Raji (cell line): Measurements from ENCODE around the gene MINDY3.

Experiments used
- POLR2A ChIP-seq: IDR thresholded peaks from 2 replicates; pipeline ENCODE4 v1.6.1; 2011; ENCODE audit warnings: low read depth, low read length, control low read depth; ENCODE audit not compliant: insufficient read depth

Gene MINDY3

DNA sequence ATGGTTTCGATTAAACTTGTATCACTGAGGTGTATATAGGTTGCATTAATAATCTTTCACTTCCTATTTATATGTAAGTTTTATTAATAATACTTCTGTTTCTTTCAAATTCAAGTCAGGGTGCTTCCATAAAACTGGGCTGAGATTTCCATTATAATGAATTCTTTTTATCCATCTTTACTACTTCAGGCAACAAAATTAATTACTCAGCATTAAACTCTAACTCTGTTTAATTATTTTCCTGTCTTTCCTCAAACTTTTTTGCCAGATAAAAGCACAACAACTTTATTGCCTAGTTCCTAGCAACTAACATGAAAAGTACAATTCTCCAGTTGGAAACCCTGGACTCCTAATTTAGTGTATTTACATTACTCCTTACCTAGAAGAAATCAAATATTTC lies 3.0 kb upstream of the MINDY3 start:
- TF ChIP-seq POLR2A, result no peak

DNA sequence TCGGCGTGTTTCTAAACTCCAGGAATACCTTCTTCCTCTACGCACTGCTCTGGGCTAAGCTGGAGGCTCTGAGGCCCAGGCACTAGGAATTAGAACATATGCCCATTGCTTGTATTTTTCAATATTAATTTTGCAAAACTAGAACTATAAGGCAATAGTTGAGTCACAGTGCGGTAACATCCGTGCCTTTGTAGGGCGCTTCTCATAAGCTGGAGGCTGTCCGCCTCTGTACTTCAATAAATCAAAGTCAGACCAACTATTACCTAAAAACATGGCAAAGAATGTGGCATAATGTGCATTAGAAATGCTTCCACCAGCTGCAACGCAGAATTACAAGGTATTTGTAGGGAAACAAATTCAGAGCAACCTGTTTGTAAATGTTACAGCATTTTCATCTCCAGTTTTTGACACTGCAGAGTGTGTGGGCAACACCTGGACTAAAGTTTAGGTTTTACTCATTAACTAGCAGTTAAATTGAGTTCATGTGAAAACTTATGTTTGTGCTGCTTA lies 440 bp upstream of the MINDY3 start:
- no peak for TF ChIP-seq POLR2A

DNA sequence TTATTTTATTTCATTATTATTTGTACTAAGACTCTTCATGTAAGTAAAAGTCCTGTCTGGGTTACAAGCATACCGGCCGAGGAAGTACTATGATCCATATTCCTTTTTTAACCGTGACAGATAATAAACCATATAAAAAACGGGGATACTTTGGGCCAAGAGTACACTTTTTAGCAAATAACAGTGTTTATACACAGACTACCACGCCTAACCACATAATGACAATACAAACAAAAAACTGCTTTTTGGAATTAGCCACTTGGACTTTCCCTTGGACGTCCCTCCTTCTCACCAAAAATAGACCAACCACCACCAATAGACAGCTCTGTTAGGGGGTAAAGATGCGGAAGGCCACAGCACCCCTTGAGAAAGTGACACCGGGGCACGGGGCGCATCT lies 800 bp downstream of the MINDY3 start:
- TF ChIP-seq POLR2A, result no peak

- no peak for TF ChIP-seq POLR2A
Observed at GRCh38 chr10:15858861-15859281, 1.4 kb downstream of the MINDY3 start.

DNA sequence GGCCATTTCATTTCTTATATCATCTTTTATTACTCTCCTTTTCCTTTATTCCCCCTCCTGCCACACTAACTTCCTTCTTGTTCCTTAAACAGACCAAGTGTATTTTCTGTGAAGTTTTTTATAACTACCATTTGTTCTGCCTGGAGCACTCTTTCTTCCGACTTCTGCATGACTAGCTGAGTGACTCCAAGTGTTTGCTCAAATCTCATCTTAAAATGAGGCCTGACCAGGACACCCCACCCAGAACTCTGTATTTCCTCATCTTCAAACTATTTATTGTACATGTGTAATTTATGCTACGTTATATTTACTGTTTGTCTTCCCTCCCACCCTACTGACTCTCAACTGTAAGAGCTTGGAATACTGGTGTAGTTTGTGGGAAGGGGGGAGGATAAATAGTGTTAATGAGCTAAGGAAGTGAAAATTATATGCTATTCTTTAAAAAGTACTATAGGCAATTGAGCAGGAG lies 3.2 kb downstream of the MINDY3 start:
- no peak for TF ChIP-seq POLR2A

GRCh38 chr10:15856328-15857015 lies 3.8 kb downstream of the MINDY3 start:
- TF ChIP-seq POLR2A, result no peak

DNA sequence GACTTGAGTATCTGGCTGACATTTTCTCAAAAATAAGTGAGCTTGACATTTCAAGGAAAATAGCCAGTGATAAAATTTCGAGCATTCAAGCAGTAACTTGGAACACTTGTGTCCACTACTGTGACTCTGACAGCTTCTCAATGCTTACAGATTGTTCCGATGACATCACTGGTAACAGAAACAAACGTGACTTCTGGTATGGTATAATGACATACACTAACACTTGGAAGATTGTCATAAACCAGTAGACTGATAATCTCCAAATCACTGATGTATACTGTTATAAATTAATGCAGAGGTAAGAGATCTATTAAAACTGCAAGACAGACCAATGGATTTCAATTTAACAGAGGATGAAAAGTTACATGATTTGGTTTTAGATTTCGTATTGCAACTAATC lies 6.5 kb downstream of the MINDY3 start:
- no peak for TF ChIP-seq POLR2A

DNA sequence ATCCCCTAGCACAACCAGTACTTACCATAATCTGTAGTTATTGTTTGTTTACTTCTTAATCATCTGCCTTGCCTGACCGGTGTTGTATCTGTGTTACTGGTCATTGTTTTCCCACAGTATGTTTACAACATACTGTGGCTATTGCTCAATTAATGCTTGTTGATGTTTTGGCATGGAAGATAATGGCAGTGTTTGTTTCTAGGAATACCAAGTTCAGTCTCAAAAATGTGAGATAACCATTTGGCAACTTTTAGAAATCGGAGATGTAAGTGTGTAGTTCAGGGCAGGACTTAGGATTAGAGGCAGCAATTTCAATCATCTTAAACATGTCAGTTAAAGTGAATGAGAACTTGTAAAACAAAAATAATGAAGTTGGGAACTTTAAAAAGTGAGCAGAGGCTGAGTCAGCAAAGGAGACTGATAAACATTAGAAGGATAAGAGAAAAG lies 8.2 kb downstream of the MINDY3 start:
- no peak for TF ChIP-seq POLR2A

- no peak for TF ChIP-seq POLR2A
Observed at GRCh38 chr10:15849316-15849715, 11.0 kb downstream of the MINDY3 start.

- TF ChIP-seq POLR2A, result no peak
Observed at GRCh38 chr10:15847481-15847880, 12.8 kb downstream of the MINDY3 start.

GRCh38 chr10:15844517-15844916 lies 15.8 kb downstream of the MINDY3 start:
- no peak for TF ChIP-seq POLR2A

DNA sequence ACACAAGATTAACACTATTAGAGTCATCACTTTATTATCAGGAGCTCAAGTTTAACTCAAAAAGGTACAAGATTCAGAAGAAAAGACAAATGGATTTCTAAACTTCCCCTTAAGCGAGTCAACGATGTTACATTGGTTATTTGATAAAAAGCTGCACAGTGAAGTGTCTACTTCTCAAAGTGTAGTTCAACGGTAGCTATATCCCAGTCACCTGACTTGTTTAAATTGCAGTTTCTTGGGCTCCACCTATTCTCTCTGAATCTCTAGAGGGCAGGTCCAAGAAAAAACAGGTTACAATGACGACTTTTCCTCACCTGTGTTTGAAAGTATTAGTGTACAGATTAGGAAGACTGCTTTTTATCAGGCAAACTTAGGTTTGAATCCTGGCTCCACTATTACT lies 16.6 kb downstream of the MINDY3 start:
- no peak for TF ChIP-seq POLR2A

GRCh38 chr10:15842556-15843169 lies 17.6 kb downstream of the MINDY3 start:
- no peak for TF ChIP-seq POLR2A

DNA sequence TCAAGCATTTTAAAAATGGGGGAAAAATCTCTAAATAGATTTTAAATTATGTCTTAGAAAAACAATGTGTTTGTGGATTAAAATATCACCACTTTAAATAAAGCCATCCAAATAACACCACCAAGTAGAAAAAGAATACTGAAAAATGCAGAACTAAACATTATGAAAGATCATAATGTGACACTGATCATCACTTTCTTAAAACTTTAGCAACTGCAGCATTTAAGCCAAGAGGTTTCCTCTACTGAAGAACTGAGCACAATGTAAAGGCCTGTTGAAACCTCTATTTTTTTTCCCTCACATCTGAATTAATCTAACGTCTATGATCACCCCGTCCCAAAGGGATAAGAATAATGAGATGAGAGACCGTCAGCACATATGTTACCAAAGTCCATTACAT lies 18.6 kb downstream of the MINDY3 start:
- no peak for TF ChIP-seq POLR2A

- TF ChIP-seq POLR2A, result no peak
Observed at GRCh38 chr10:15836807-15837206, 23.5 kb downstream of the MINDY3 start.

DNA sequence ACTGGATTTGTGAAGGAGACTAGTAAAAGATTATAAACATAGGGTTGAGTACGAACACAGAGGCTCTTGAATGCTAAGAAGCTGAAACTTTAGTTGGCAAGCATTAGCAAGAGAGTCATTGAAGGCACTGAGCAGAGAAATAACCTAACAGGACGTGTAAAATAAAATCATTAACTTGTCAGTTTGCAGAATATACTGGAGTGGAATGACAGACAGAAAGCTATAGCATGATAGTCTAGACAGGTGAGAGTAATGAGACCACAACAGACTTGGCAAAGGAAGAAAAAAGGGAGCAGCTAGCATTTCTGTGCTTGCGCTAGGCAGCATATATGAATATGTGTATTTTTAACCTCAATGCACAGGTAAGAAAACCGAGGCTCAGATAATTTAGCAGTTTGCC lies 30.8 kb downstream of the MINDY3 start:
- TF ChIP-seq POLR2A, result no peak
